H9 (cell line): ENCODE measurements around the gene IGFBP4. TPM values are rescaled to one million over a fixed set of nuclear protein-coding genes. Genes with fewer than 3 reads are reported as not detected.
A peak's percentile ranks its signal among the peaks of the same experiment; 100 is the strongest.

Source experiments
- DNase-seq: peaks from one replicate; pipeline ENCODE4 v3.0.0-alpha.2; 2017
- H2AFZ ChIP-seq: one replicate; pipeline ENCODE4 v1.6.1; 2013; ENCODE audit warnings: mild to moderate bottlenecking, low read length, control low read depth, moderate library complexity
- H2AK5ac ChIP-seq: 2 replicates; pipeline ENCODE4 v1.6.1; 2013; ENCODE audit warnings: low read length, control low read depth, mixed read lengths; ENCODE audit not compliant: insufficient read length
- H2BK120ac ChIP-seq: one replicate; pipeline ENCODE4 v1.6.1; 2013; ENCODE audit warnings: low read depth, mild to moderate bottlenecking, low read length, control low read depth, inconsistent platforms; ENCODE audit not compliant: poor library complexity, severe bottlenecking
- H2BK12ac ChIP-seq: 2 replicates; pipeline ENCODE4 v1.6.1; 2013; ENCODE audit warnings: low read length, control low read depth, mixed read lengths, low read depth; ENCODE audit not compliant: insufficient read length
- H2BK15ac ChIP-seq: 2 replicates; pipeline ENCODE4 v1.6.1; 2013; ENCODE audit warnings: low read depth, low read length, control low read depth
- H2BK20ac ChIP-seq: one replicate; pipeline ENCODE4 v1.6.1; 2013; ENCODE audit warnings: low read depth, mild to moderate bottlenecking, low read length, control low read depth, inconsistent platforms; ENCODE audit not compliant: poor library complexity, severe bottlenecking
- H2BK5ac ChIP-seq: 2 replicates; pipeline ENCODE4 v1.6.1; 2013; ENCODE audit warnings: low read length, control low read depth, mixed read lengths; ENCODE audit not compliant: insufficient read length
- H3K14ac ChIP-seq: 2 replicates; pipeline ENCODE4 v1.6.1; 2013; ENCODE audit warnings: low read length, control low read depth; ENCODE audit not compliant: insufficient read depth
- H3K18ac ChIP-seq: 2 replicates; pipeline ENCODE4 v1.6.1; 2013; ENCODE audit warnings: low read depth, mild to moderate bottlenecking, mixed read lengths, low read length, control low read depth; ENCODE audit not compliant: insufficient read length
- H3K23ac ChIP-seq: 2 replicates; pipeline ENCODE4 v1.6.1; 2013; ENCODE audit warnings: low read length, control low read depth, mixed read lengths, low read depth; ENCODE audit not compliant: insufficient read length
- H3K23me2 ChIP-seq: 2 replicates; pipeline ENCODE4 v1.6.1; 2013; ENCODE audit warnings: low read depth, mild to moderate bottlenecking, mixed read lengths, low read length, control low read depth; ENCODE audit not compliant: insufficient read length, poor library complexity, severe bottlenecking
- H3K27ac ChIP-seq: 2 replicates; pipeline ENCODE4 v1.5.1; 2013; ENCODE audit warnings: low read length, control low read depth, mixed read lengths, low read depth; ENCODE audit not compliant: insufficient read length
- H3K27me3 ChIP-seq: 2 replicates; pipeline ENCODE4 v1.6.1; 2013; ENCODE audit warnings: low read length, control low read depth, inconsistent platforms; ENCODE audit not compliant: insufficient read depth
- H3K4ac ChIP-seq: 2 replicates; pipeline ENCODE4 v1.6.1; 2013; ENCODE audit warnings: low read depth, mild to moderate bottlenecking, control low read depth, inconsistent platforms, low read length, moderate library complexity
- H3K4me1 ChIP-seq: 2 replicates; pipeline ENCODE4 v1.6.1; 2013; ENCODE audit warnings: low read length, control low read depth, inconsistent platforms; ENCODE audit not compliant: insufficient read depth
- H3K4me2 ChIP-seq: 2 replicates; pipeline ENCODE4 v1.6.1; 2013; ENCODE audit warnings: low read length, control low read depth, mixed read lengths; ENCODE audit not compliant: insufficient read length, insufficient read depth
- H3K56ac ChIP-seq: 2 replicates; pipeline ENCODE4 v1.6.1; 2013; ENCODE audit warnings: low read depth, mild to moderate bottlenecking, mixed read lengths, low read length, control low read depth; ENCODE audit not compliant: insufficient read length
- H3K79me1 ChIP-seq: 2 replicates; pipeline ENCODE4 v1.6.1; 2013; ENCODE audit warnings: low read depth, mild to moderate bottlenecking, moderate library complexity, low read length, control low read depth, inconsistent platforms; ENCODE audit not compliant: insufficient read depth, poor library complexity, severe bottlenecking
- H3K79me2 ChIP-seq: 2 replicates; pipeline ENCODE4 v1.6.1; 2013; ENCODE audit warnings: low read length, control low read depth, inconsistent platforms; ENCODE audit not compliant: insufficient read depth
- H3K9ac ChIP-seq: 2 replicates; pipeline ENCODE4 v1.6.1; 2013; ENCODE audit warnings: low read length, control low read depth, mixed read lengths; ENCODE audit not compliant: insufficient read length; ENCODE audit errors: extremely low read depth
- H3K9me3 ChIP-seq: one replicate; pipeline ENCODE4 v1.6.1; 2013; ENCODE audit warnings: low read depth, low read length, inconsistent platforms; ENCODE audit not compliant: control insufficient read depth
- H3T11ph ChIP-seq: one replicate; pipeline ENCODE4 v1.6.1; 2013; ENCODE audit warnings: mild to moderate bottlenecking, low read length, control low read depth, inconsistent platforms
- H4K20me1 ChIP-seq: one replicate; pipeline ENCODE4 v1.6.1; 2013; ENCODE audit not compliant: control insufficient read depth, insufficient read length, insufficient read depth
- H4K5ac ChIP-seq: 2 replicates; pipeline ENCODE4 v1.6.1; 2013; ENCODE audit warnings: low read depth, mild to moderate bottlenecking, mixed read lengths, low read length, control low read depth; ENCODE audit not compliant: insufficient read length
- H4K8ac ChIP-seq: replicated peaks from 2 replicates; pipeline ENCODE4 v1.6.1; 2013; ENCODE audit warnings: low read length, control low read depth, mixed read lengths, low read depth; ENCODE audit not compliant: insufficient read length
- H4K91ac ChIP-seq: 2 replicates; pipeline ENCODE4 v1.6.1; 2013; ENCODE audit warnings: low read depth, mild to moderate bottlenecking, moderate library complexity, mixed read lengths, low read length, control low read depth; ENCODE audit not compliant: insufficient read length
- H3K27ac Mint-ChIP-seq, 3 experiments: 2 replicates in 2 of 3; 3 replicates in 1 of 3; pipeline ENCODE4 v1.8.0; 2020 to 2021; ENCODE audit warnings: mixed read lengths in 3 of 3, mild to moderate bottlenecking in 1 of 3, moderate library complexity in 1 of 3
- H3K27me3 Mint-ChIP-seq: 2 replicates; pipeline ENCODE4 v1.8.0; 2021; ENCODE audit warnings: low read depth, mild to moderate bottlenecking, moderate library complexity, mixed read lengths
- H3K36me3 Mint-ChIP-seq, 3 experiments: 2 replicates in 2 of 3; 3 replicates in 1 of 3; pipeline ENCODE4 v1.8.0; 2020 to 2021; ENCODE audit warnings: low read depth in 3 of 3, mixed read lengths in 3 of 3; ENCODE audit not compliant: insufficient read depth in 1 of 3
- H3K4me1 Mint-ChIP-seq, 2 experiments: 2 replicates each; pipeline ENCODE4 v1.8.0; 2020; ENCODE audit warnings: mixed read lengths in 2 of 2
- H3K4me3 Mint-ChIP-seq, 2 experiments: 2 replicates in 1 of 2; 3 replicates in 1 of 2; pipeline ENCODE4 v1.8.0; 2020 to 2021; ENCODE audit warnings: mild to moderate bottlenecking in 2 of 2, mixed read lengths in 2 of 2, moderate library complexity in 1 of 2
- H3K9me3 Mint-ChIP-seq, 2 experiments: 2 replicates in 1 of 2; 3 replicates in 1 of 2; pipeline ENCODE4 v1.8.0; 2020; ENCODE audit warnings: mild to moderate bottlenecking in 2 of 2, mixed read lengths in 2 of 2, moderate library complexity in 1 of 2
- WGBS: extraction: QIAGEN DNeasy Blood & Tissue Kit; methylation state at CpG from one replicate; pipeline ENCODE4 v1.1.7; 2013; ENCODE audit warnings: missing lambda C conversion rate, low lambda C conversion rate, mixed read lengths; ENCODE audit not compliant: insufficient read length; ENCODE audit errors: extremely low coverage; 5-methylcytosine and 5-hydroxymethylcytosine counted together
- total RNA-seq: library from RNA; stranded (reverse); gene quantifications from 2 replicates; pipeline ENCODE4 v1.2.1, GENCODE V29; 2021
- TF ChIP-seq, protein P1 (sequence below): fragments of 200-600 bp; sonication (generic); conservative IDR thresholded peaks from 3 replicates; pipeline ENCODE4 v1.8.0; 2021; ENCODE audit warnings: antibody characterized with exemption, mild to moderate bottlenecking

IGFBP4 gene
- total RNA-seq, 1 experiment from 2014 or later: 49.9 TPM

DNA sequence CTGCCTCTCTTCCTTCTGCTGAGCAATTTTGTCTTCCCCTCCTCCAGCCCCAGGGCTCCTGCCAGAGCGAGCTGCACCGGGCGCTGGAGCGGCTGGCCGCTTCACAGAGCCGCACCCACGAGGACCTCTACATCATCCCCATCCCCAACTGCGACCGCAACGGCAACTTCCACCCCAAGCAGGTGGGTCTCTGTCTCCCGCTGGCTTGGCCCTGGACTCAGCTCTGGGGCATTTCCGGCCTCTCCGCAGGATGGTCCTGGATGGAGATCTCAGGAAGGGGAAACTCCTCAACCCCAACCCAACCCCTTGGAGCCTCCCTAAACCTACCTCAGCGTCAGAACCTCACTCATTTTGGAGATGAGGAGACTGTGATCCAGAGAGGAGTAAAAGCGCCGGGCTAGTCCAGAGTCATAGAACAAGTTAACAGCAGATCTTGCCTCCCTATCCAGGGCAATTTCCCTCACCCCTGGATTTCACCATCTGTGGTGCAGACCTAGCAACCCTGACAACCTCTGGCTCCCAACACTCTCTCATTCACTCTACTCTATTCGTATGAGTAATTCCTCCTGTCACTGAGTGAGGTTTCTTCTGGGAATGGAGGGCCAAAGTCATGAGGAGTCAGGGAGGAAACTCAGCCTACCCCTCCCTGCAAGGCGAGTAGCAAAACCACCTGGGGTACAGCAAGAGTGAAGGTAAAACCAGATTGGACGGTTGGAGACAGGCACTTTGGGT, 10.8 kb downstream of the IGFBP4 start:
- Histone ChIP-seq H2AFZ (no peak overlapping the region), H3K27me3 (no peaks in the 10 kb centered on the region), H2BK20ac (no peak overlapping the region), H3K79me2 (no peaks in the 10 kb centered on the region; the same call in 1 of the 2 replicates), H3K4me1 (0 out of 2 replicates have a peak, but pooled peaks cover 3% of the 10 kb centered on the region), H4K8ac (no peak overlapping the region), H4K5ac (no peak overlapping the region), H3K9ac (no peak overlapping the region), H2BK120ac (no peak overlapping the region), H3K18ac (no peak overlapping the region), H3K4me2 (no peak overlapping the region), H3K56ac (no peak overlapping the region), H3K9me3 (no peaks in the 10 kb centered on the region), H3K23ac (no peak overlapping the region), H3K23me2 (no peaks in the 10 kb centered on the region), H2BK15ac (no peak overlapping the region), H3K79me1 (no peaks in the 10 kb centered on the region), H2BK5ac (no peak overlapping the region), H4K91ac (no peak overlapping the region), H2AK5ac (no peak overlapping the region), H3K14ac (no peak overlapping the region), H3T11ph (no peak overlapping the region), H4K20me1 (peaks cover 2% of the 10 kb centered on the region), H3K27ac (no peak overlapping the region), H2BK12ac (no peak overlapping the region), H3K4ac (no peak overlapping the region)
- Mint-ChIP-seq H3K4me3 (no peak overlapping the region), H3K36me3 (peaks cover 39 to 46% (median 42%) of the 10 kb centered on the region in 3 experiments; a peak in 6 of 7 replicates), H3K27me3 (no peaks in the 10 kb centered on the region), H3K4me1 (peaks cover 22 to 23% of the 10 kb centered on the region in 2 experiments), H3K27ac (peak overlapping the region in 2 of 3 experiments; percentile 40 to 52; a peak in 2 of 7 replicates), H3K9me3 (no peaks in the 10 kb centered on the region)
- TF ChIP-seq, protein P1, sequence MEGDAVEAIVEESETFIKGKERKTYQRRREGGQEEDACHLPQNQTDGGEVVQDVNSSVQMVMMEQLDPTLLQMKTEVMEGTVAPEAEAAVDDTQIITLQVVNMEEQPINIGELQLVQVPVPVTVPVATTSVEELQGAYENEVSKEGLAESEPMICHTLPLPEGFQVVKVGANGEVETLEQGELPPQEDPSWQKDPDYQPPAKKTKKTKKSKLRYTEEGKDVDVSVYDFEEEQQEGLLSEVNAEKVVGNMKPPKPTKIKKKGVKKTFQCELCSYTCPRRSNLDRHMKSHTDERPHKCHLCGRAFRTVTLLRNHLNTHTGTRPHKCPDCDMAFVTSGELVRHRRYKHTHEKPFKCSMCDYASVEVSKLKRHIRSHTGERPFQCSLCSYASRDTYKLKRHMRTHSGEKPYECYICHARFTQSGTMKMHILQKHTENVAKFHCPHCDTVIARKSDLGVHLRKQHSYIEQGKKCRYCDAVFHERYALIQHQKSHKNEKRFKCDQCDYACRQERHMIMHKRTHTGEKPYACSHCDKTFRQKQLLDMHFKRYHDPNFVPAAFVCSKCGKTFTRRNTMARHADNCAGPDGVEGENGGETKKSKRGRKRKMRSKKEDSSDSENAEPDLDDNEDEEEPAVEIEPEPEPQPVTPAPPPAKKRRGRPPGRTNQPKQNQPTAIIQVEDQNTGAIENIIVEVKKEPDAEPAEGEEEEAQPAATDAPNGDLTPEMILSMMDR: no peak
- no CpG with 5 or more reads among the region's 19 CpGs for WGBS
- no peak for DNase-seq
